Measurements from ENCODE around the gene UTY. TPM values are rescaled to one million over a fixed set of nuclear protein-coding genes. Genes with fewer than 3 reads are reported as not detected.

Gene UTY
- total and polyA plus RNA-seq, 2 donors (not counting 3 experiments of a cell fraction or from before 2014, with no cell fraction given): 4.8 to 17.9 TPM

DNA sequence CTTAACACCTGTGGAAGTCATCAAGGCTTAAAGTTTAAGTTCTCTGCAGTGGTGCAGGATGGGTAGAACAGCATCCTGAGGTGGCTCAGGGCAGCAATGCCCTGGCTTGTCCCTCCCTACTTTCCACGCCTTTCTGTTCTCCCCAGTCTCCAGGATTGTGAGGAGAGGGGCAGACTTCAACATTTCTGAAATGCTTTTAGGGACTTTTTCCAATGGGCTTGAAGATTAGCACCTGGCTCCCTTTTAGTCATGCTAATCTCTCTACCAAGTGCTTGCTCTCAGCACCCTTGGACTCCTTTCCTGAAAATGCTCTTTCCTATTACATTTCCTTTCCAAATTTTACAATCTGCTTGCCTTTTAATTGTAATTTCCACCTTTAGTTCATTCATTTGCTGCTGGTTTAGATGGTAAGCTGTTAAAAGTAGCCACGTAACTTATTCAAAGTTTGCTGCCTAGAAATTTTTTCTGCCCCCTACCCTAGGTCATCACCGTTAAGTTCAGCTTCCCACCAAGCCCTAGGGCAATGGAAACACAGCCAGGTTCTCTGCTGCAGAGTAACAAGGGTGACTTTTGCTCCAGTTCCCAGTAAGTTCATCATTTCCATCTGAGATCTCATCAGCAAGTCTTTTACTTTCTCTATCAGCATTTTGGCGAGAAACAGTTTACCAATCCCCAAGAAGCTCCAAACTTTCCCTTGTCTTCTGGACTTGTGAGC is 183.5 kb downstream of the UTY start:
- dilution Hi-C loops (cut with MboI; ENCODE audit: extremely low pct_ligation_motif_present, low sequenced_read_pairs) (no loop called here), intact Hi-C loops (cut with micrococcal nuclease) (no loop called here)
- TF ChIP-seq POLR2A (IDR thresholded peaks at IDR 0.05; ENCODE audit: low read depth, low read length) (no peak), JUN (IDR thresholded peaks at IDR 0.05; ENCODE audit: borderline replicate concordance, insufficient read depth, insufficient read length, low read depth) (no peak), EZH2 (IDR thresholded peaks at IDR 0.05; ENCODE audit: borderline replicate concordance, low read depth, low read length, severe bottlenecking) (no peak), POLR2AphosphoS5 (IDR thresholded peaks at IDR 0.05; ENCODE audit: insufficient read depth, low read depth, low read length) (no peak), FOS (IDR thresholded peaks at IDR 0.05; ENCODE audit: borderline replicate concordance, insufficient read depth, low read length) (no peak), MYC (IDR thresholded peaks at IDR 0.05; ENCODE audit: low read depth, low read length) (no peak), GATA2 (IDR thresholded peaks at IDR 0.05; ENCODE audit: insufficient read depth, insufficient read length, low read depth, low read length) (no peak)
- TF ChIP-seq, protein P1, sequence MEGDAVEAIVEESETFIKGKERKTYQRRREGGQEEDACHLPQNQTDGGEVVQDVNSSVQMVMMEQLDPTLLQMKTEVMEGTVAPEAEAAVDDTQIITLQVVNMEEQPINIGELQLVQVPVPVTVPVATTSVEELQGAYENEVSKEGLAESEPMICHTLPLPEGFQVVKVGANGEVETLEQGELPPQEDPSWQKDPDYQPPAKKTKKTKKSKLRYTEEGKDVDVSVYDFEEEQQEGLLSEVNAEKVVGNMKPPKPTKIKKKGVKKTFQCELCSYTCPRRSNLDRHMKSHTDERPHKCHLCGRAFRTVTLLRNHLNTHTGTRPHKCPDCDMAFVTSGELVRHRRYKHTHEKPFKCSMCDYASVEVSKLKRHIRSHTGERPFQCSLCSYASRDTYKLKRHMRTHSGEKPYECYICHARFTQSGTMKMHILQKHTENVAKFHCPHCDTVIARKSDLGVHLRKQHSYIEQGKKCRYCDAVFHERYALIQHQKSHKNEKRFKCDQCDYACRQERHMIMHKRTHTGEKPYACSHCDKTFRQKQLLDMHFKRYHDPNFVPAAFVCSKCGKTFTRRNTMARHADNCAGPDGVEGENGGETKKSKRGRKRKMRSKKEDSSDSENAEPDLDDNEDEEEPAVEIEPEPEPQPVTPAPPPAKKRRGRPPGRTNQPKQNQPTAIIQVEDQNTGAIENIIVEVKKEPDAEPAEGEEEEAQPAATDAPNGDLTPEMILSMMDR (IDR thresholded peaks at IDR 0.05; ENCODE audit: extremely low read depth in 1 of 2, insufficient read depth in 1 of 2, low read depth in 1 of 2, low read length in 2 of 2): no peak
- TF ChIP-seq, protein P2, sequence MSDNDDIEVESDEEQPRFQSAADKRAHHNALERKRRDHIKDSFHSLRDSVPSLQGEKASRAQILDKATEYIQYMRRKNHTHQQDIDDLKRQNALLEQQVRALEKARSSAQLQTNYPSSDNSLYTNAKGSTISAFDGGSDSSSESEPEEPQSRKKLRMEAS (IDR thresholded peaks at IDR 0.05; ENCODE audit: insufficient read depth, insufficient read length): no peak
- FAIRE-seq (no peak), DNase-seq (ENCODE audit: low read depth, low spot score) (no peak)
- no peaks in the 10 kb centered on the region for H3K9me1 ChIP-seq (replicated peaks; ENCODE audit: control insufficient read depth, extremely low read depth, insufficient read depth, low read length)
- H3K4me3 ChIP-seq (replicated peaks in 1 of 3; ENCODE audit: insufficient read depth in 1 of 3, low read depth in 1 of 3, low read length in 3 of 3): no peak overlapping the region
- no peak overlapping the region for H2AFZ ChIP-seq (ENCODE audit: low read depth, low read length)
- no peak overlapping the region for H3K27ac ChIP-seq (ENCODE audit: insufficient read depth, low read depth, low read length)
- no peaks in the 10 kb centered on the region for H3K27me3 ChIP-seq (ENCODE audit: control insufficient read depth in 2 of 2, insufficient read depth in 2 of 2, low read length in 2 of 2)
- H3K9me3 ChIP-seq (replicated peaks; ENCODE audit: control insufficient read depth, insufficient read depth, low read length): no peaks in the 10 kb centered on the region
- no peak overlapping the region for H3K9ac ChIP-seq (replicated peaks; ENCODE audit: extremely low read depth, insufficient read depth, low read length)
- POLR2A ChIA-PET: no interaction called here
- H3K79me2 ChIP-seq (ENCODE audit: control insufficient read depth, insufficient read depth, low read length): no peaks in the 10 kb centered on the region
- CTCF ChIA-PET: no interaction called here
- H3K4me1 ChIP-seq (ENCODE audit: control insufficient read depth, extremely low read depth, insufficient read depth, low read length): no peaks in the 10 kb centered on the region
- no peak overlapping the region for H3K4me2 ChIP-seq (ENCODE audit: insufficient read depth, low read length)
- no TSS peak for BruUV-seq (replicated peaks)
- peaks cover 0 to 3% of the 10 kb centered on the region in 2 experiments for H3K36me3 ChIP-seq (ENCODE audit: control insufficient read depth in 2 of 2, extremely low read depth in 1 of 2, insufficient read depth in 2 of 2, low read length in 2 of 2)
- no peaks in the 10 kb centered on the region for H4K20me1 ChIP-seq (replicated peaks; ENCODE audit: control insufficient read depth, extremely low read depth, insufficient read depth, low read length)
